Glutamatergic neuron (in vitro differentiated cells): ENCODE results near the gene NELFE. TPM values are rescaled to one million over a fixed set of nuclear protein-coding genes. Genes with fewer than 3 reads are reported as not detected.
A peak's percentile ranks its signal among the peaks of the same experiment; 100 is the strongest.
"Not testable (repeated sequence)": the region's sequence is repeated elsewhere in the genome, so short reads cannot be mapped to it uniquely, and the experiment has no call there.

Experiments used
- DNase-seq: peaks from one replicate; pipeline ENCODE4 v3.0.0; 2022
- H3K27ac Mint-ChIP-seq: one replicate; pipeline ENCODE4 v1.8.0; 2020; ENCODE audit warnings: mild to moderate bottlenecking, mixed read lengths, inconsistent platforms; ENCODE audit not compliant: unreplicated experiment
- H3K27me3 Mint-ChIP-seq: one replicate; pipeline ENCODE4 v1.8.0; 2020; ENCODE audit warnings: mild to moderate bottlenecking, moderate library complexity, mixed read lengths, inconsistent platforms; ENCODE audit not compliant: unreplicated experiment
- H3K36me3 Mint-ChIP-seq: one replicate; pipeline ENCODE4 v1.8.0; 2020; ENCODE audit warnings: mild to moderate bottlenecking, mixed read lengths, inconsistent platforms; ENCODE audit not compliant: unreplicated experiment
- H3K4me1 Mint-ChIP-seq: one replicate; pipeline ENCODE4 v1.8.0; 2020; ENCODE audit warnings: mild to moderate bottlenecking, low read depth, mixed read lengths, inconsistent platforms; ENCODE audit not compliant: unreplicated experiment
- H3K4me3 Mint-ChIP-seq: one replicate; pipeline ENCODE4 v1.8.0; 2020; ENCODE audit warnings: mild to moderate bottlenecking, mixed read lengths, inconsistent platforms; ENCODE audit not compliant: unreplicated experiment
- H3K9me3 Mint-ChIP-seq: one replicate; pipeline ENCODE4 v1.8.0; 2020; ENCODE audit warnings: mild to moderate bottlenecking, moderate library complexity, mixed read lengths, inconsistent platforms; ENCODE audit not compliant: unreplicated experiment
- CTCF ChIP-seq: fragments of 200-600 bp; sonication (generic); IDR thresholded peaks from one replicate; pipeline ENCODE4 v1.5.0; 2021; ENCODE audit not compliant: partially characterized antibody, unreplicated experiment
- long read RNA-seq: library from polyadenylated mRNA; unstranded; transcript quantifications from one replicate; pipeline ENCODE4 v2.0.0, GENCODE V29; 2020; ENCODE audit not compliant: unreplicated experiment
- total RNA-seq: library from RNA; stranded (reverse); fragmentation: NEBNext Ultra II Directional; extraction: Animal tissue kit (Norgen Biotek cat#: 25700); gene quantifications from one replicate; pipeline ENCODE4 v1.2.1, GENCODE V29; 2021; ENCODE audit not compliant: unreplicated experiment

NELFE gene, protein sequence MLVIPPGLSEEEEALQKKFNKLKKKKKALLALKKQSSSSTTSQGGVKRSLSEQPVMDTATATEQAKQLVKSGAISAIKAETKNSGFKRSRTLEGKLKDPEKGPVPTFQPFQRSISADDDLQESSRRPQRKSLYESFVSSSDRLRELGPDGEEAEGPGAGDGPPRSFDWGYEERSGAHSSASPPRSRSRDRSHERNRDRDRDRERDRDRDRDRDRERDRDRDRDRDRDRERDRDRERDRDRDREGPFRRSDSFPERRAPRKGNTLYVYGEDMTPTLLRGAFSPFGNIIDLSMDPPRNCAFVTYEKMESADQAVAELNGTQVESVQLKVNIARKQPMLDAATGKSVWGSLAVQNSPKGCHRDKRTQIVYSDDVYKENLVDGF
- total RNA-seq: 52.7 TPM
- long read RNA-seq, transcript NELFE-202 (11 exons, 1,584 nt): major isoform, 80 of 105 reads
- long read RNA-seq, partial matches to known transcripts: 5 of 105 reads
- long read RNA-seq, other reads (novel, unspliced or antisense): 16 of 105 reads

GRCh38 chr6:31958741-31959739 lies at the start of gene NELFE, which contains the start of gene SKIC2:
NELFE (minus strand) TSS chr6:31958971; CDS start chr6:31958446, 525 bp downstream.
SKIC2 (plus strand) TSS chr6:31959175; CDS start chr6:31959193, 18 bp downstream.
- Mint-ChIP-seq H3K9me3 (peaks cover 9% of the 10 kb centered on the region), H3K4me3 (peak within 1 kb of the TSS; percentile 99), H3K36me3 (no peaks in the 10 kb centered on the region), H3K27me3 (peaks cover 6% of the 10 kb centered on the region), H3K27ac (peak within 1 kb of the TSS; percentile 93), H3K4me1 (peaks cover 9% of the 10 kb centered on the region)
- peak; percentile 98 for DNase-seq
- TF ChIP-seq CTCF: no peak

GRCh38 chr6:32008037-32008436 lies 49.3 kb upstream of the NELFE start:
- H3K4me3 Mint-ChIP-seq, H3K27ac Mint-ChIP-seq, H3K36me3 Mint-ChIP-seq, H3K27me3 Mint-ChIP-seq, H3K9me3 Mint-ChIP-seq, H3K4me1 Mint-ChIP-seq, DNase-seq: not testable (repeated sequence)

- not testable (repeated sequence) for H3K27me3 Mint-ChIP-seq, H3K36me3 Mint-ChIP-seq, H3K27ac Mint-ChIP-seq, H3K9me3 Mint-ChIP-seq, DNase-seq, H3K4me3 Mint-ChIP-seq, H3K4me1 Mint-ChIP-seq
Observed at GRCh38 chr6:32007086-32007485, 48.3 kb upstream of the NELFE start.

GRCh38 chr6:32005991-32006529 lies 47.3 kb upstream of the NELFE start:
- not testable (repeated sequence) for H3K9me3 Mint-ChIP-seq, H3K4me1 Mint-ChIP-seq, H3K4me3 Mint-ChIP-seq, H3K36me3 Mint-ChIP-seq, H3K27me3 Mint-ChIP-seq, H3K27ac Mint-ChIP-seq, DNase-seq

- not testable (repeated sequence) for H3K36me3 Mint-ChIP-seq, H3K4me3 Mint-ChIP-seq, H3K27me3 Mint-ChIP-seq, H3K9me3 Mint-ChIP-seq, H3K27ac Mint-ChIP-seq, DNase-seq, H3K4me1 Mint-ChIP-seq
Observed at GRCh38 chr6:32005538-32005880, 46.7 kb upstream of the NELFE start.

DNA sequence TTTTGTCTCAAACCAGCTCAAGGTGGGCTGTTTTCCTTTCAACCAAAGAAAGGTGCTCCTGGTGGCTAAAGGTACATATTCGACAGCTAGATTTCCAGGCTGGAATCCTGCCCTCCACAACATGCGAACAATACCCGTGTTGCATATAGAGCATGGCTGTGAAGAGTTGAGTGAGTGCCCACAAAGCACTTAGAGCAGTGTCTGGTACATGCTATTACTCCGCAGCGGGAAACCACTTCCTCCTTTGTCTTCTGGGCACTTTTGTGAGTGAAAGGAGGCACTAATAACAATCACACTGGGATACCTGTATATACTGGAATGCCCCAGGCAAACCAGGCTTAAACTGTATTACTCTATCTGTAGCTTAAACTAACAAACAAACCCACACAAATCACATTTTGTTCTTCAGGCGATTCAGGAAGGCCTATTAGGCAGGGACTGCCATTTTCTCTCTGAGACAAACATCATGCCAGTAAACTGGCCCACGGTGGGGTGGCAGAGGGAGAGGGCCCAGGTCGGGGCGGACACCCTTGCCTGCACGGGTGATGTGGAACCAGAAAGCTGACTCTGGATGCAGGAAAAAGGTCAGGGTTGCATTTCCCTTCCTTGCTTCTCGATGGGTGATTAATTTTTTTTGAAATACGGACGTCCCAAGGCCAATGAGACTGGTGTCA lies 46.2 kb upstream of the NELFE start:
- DNase-seq: not testable (repeated sequence)

DNA sequence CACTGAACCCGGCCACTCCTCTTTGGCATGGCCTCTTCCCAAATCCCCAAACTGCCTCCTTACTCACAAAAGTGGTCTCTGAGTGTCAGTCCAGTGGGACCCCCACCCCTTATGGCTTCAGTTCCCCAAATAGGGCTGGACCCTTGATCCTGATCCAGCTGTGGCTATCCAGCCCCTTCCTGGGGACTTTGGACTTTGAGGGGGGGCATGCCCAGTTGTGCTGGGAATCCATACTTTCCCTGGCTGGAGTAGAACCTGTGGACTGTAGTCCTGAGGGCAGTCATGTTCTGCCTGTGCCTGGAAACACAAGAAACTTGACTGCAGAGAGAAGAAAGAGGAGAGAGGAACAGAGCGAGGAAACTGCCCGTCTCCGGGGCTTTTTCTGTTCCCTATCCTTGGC lies 45.6 kb upstream of the NELFE start:
- H3K27me3 Mint-ChIP-seq: not testable (repeated sequence)

More for the DNA sequence above, 46.2 kb upstream of the NELFE start:
- H3K36me3 Mint-ChIP-seq, H3K4me3 Mint-ChIP-seq, H3K9me3 Mint-ChIP-seq, H3K27me3 Mint-ChIP-seq, H3K4me1 Mint-ChIP-seq, H3K27ac Mint-ChIP-seq: not testable (repeated sequence)

GRCh38 chr6:32003301-32003700 lies 44.5 kb upstream of the NELFE start:
- not testable (repeated sequence) for DNase-seq, H3K36me3 Mint-ChIP-seq, H3K4me1 Mint-ChIP-seq, H3K27me3 Mint-ChIP-seq, H3K9me3 Mint-ChIP-seq, H3K27ac Mint-ChIP-seq, H3K4me3 Mint-ChIP-seq

More for the DNA sequence above, 45.6 kb upstream of the NELFE start:
- DNase-seq, H3K36me3 Mint-ChIP-seq, H3K27ac Mint-ChIP-seq, H3K9me3 Mint-ChIP-seq, H3K4me1 Mint-ChIP-seq, H3K4me3 Mint-ChIP-seq: not testable (repeated sequence)

DNA sequence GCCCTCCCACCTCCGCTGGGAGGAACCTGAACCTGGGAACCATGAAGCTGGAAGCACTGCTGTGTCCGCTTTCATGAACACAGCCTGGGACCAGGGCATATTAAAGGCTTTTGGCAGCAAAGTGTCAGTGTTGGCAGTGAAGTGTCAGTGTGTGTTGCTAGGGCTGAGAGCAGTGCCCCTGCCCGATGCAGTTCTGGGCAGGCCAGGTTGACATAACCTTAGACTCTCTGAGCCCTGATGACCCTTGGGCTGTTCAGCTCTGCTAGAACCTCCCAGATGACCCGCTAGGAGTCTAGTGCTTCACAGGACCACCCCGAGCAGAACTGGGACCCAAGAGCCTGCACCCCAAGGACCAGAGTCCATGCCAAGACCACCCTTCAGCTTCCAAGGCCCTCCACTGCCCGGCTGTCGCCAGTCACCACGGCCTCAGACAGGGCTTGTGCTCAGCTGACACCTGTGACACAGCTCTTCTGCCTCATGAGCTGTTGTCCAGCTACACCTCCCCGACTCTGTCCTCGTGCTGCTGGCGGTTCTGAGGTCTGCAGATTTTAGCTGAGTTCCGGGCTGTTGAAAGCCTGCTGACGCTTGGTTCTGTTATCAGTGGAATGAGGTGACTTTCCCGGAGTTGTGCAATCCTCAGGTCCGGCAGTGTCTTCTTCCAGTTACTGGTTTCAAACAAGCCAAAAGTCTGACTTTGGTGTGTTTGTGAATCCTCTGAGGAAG lies 43.9 kb upstream of the NELFE start:
- H3K27ac Mint-ChIP-seq, H3K9me3 Mint-ChIP-seq, H3K27me3 Mint-ChIP-seq, H3K36me3 Mint-ChIP-seq, H3K4me1 Mint-ChIP-seq, DNase-seq, H3K4me3 Mint-ChIP-seq: not testable (repeated sequence)

DNA sequence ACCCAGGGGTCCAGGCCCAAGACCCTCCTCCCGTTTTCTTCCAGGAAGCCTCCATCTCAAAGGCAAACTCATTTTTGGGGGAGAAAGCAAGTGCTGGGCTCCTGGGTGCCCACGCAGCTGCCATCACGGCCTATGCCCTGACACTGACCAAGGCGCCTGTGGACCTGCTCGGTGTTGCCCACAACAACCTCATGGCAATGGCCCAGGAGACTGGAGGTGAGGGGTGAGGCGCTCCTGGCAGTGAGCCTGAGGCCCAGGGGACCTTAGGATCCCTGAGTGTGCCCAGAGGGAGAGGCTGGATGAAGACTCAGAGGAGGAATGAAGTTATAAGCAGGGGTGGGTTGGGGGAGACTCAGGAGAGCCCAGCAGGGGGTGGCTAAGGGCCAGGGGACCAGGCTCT lies 37.6 kb upstream of the NELFE start:
- H3K4me1 Mint-ChIP-seq, H3K9me3 Mint-ChIP-seq, H3K27ac Mint-ChIP-seq, H3K36me3 Mint-ChIP-seq, H3K27me3 Mint-ChIP-seq, H3K4me3 Mint-ChIP-seq, DNase-seq: not testable (repeated sequence)
